ENCODE data around the gene NBEA.

Gene NBEA

DNA sequence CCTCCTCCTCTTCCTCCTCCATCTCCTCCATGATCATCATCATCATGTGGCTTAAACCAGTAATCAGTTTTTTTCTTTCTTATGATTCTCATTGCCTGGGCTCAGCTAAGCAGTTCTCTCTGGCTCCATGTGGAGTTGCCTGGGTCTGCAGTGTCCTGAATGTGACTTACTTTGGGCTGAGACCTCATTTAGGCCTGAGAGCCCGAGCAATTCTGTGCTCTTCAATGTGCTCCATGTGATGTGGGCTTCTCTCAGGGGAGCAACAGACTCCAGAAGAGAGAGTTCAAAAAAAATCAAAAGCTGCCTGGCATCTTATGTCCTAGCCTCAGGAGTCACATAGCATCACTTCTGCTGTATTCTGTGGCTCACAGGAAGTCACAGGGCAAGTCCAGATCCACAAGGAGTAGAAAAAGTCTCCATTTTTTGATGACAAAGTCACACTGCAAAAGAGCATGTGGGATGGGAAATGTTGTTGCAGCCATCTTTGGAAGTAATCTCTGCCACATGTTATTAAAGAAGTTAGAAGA, 405.7 kb downstream of the NBEA start:
- peaks cover 4% of the 10 kb centered on the region for H3K4me1 ChIP-seq (ENCODE audit: control insufficient read depth, insufficient read depth, low read length)
- no peaks in the 10 kb centered on the region for H3K9me3 ChIP-seq (ENCODE audit: control insufficient read depth, low read length)
- no peaks in the 10 kb centered on the region for H3K27me3 ChIP-seq (ENCODE audit: control insufficient read depth, insufficient read depth, low read length, poor library complexity, severe bottlenecking)
- no peak overlapping the region for H3K4me3 ChIP-seq (ENCODE audit: insufficient read depth, low read depth, low read length)
- H3K36me3 ChIP-seq (ENCODE audit: control insufficient read depth, insufficient read depth, low read length): no peaks in the 10 kb centered on the region
- 86 to 96% methylated on average over 1 of the region's 1 CpG for WGBS, 2 experiments
- no peak overlapping the region for H3K27ac ChIP-seq (ENCODE audit: insufficient read depth, low read depth, low read length, poor library complexity, severe bottlenecking)

DNA sequence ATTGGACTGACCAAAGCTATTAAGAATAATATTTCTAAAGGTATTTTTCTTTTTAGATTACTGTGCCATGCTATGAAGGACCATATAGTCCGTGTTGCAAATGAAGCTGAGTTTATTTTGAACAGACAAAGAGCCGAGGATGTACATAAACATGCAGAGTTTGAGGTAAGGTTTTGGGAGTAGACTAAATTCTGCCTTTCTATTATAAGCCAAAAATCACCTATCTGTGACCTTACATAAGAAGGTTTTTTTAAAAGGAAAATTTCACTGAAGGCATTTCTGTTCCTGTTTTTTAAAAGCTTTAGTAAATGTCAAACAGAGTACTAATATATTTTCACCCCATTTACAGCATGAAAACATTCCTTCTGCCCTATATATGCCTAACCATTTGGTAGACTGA, 407.0 kb downstream of the NBEA start:
- H3K4me3 ChIP-seq (ENCODE audit: insufficient read depth, low read depth, low read length): no peak overlapping the region
- H3K36me3 ChIP-seq (ENCODE audit: control insufficient read depth, insufficient read depth, low read length): no peaks in the 10 kb centered on the region
- H3K4me1 ChIP-seq (ENCODE audit: control insufficient read depth, insufficient read depth, low read length): peaks cover 4% of the 10 kb centered on the region
- no peak overlapping the region for H3K27ac ChIP-seq (ENCODE audit: insufficient read depth, low read depth, low read length, poor library complexity, severe bottlenecking)
- no peaks in the 10 kb centered on the region for H3K9me3 ChIP-seq (ENCODE audit: control insufficient read depth, low read length)
- no peaks in the 10 kb centered on the region for H3K27me3 ChIP-seq (ENCODE audit: control insufficient read depth, insufficient read depth, low read length, poor library complexity, severe bottlenecking)
- WGBS, 2 experiments: 96 to 100% methylated on average over 2 of the region's 2 CpGs

DNA sequence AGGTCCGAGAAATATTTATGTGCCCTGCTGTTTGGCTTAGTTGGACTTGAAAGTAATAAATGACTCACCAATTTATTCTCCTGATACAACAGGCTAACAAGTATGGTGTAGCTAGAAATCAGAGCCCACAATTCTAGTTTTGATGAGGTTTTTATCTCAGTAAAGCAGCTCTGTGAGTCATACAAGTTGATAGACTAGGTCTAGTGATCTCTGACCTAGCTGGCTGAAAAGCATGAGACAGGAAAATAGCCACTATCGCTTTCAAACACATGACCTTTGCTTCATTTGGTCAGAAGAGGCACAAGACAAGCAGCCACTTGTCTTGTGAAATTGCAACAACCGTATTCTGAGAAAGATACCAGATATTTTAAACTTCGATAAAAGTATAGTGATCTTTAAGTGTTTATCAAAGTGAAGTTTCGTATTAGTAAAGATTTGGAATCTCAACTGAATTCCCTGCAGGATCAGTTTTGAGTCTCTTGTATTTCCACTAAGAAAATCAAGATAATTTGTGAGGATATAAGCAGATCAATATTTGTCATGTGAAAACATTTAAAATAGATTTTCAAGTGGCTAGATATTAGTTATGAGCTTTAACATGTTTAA, 407.7 kb downstream of the NBEA start:
- Histone ChIP-seq H3K9me3 (ENCODE audit: control insufficient read depth, low read length) (no peaks in the 10 kb centered on the region), H3K27me3 (ENCODE audit: control insufficient read depth, insufficient read depth, low read length, poor library complexity, severe bottlenecking) (no peaks in the 10 kb centered on the region), H3K27ac (ENCODE audit: insufficient read depth, low read depth, low read length, poor library complexity, severe bottlenecking) (no peak overlapping the region), H3K36me3 (ENCODE audit: control insufficient read depth, insufficient read depth, low read length) (no peaks in the 10 kb centered on the region), H3K4me3 (ENCODE audit: insufficient read depth, low read depth, low read length) (no peak overlapping the region), H3K4me1 (ENCODE audit: control insufficient read depth, insufficient read depth, low read length) (peaks cover 4% of the 10 kb centered on the region)
- WGBS, 2 experiments: 93 to 95% methylated on average over 4 of the region's 5 CpGs

- no peaks in the 10 kb centered on the region for H3K27me3 ChIP-seq (ENCODE audit: control insufficient read depth, insufficient read depth, low read length, poor library complexity, severe bottlenecking)
- H3K36me3 ChIP-seq (ENCODE audit: control insufficient read depth, insufficient read depth, low read length): no peaks in the 10 kb centered on the region
- no peaks in the 10 kb centered on the region for H3K9me3 ChIP-seq (ENCODE audit: control insufficient read depth, low read length)
- no peak overlapping the region for H3K27ac ChIP-seq (ENCODE audit: insufficient read depth, low read depth, low read length, poor library complexity, severe bottlenecking)
- WGBS, 2 experiments: 95 to 100% methylated on average over 1 to 2 of the region's 2 CpGs
- no peaks in the 10 kb centered on the region for H3K4me1 ChIP-seq (ENCODE audit: control insufficient read depth, insufficient read depth, low read length)
- H3K4me3 ChIP-seq (ENCODE audit: insufficient read depth, low read depth, low read length): no peak overlapping the region
Observed at GRCh38 chr13:35354285-35354684, 412.2 kb downstream of the NBEA start.

- H3K36me3 ChIP-seq (ENCODE audit: control insufficient read depth, insufficient read depth, low read length): no peaks in the 10 kb centered on the region
- no peaks in the 10 kb centered on the region for H3K9me3 ChIP-seq (ENCODE audit: control insufficient read depth, low read length)
- no peak overlapping the region for H3K4me3 ChIP-seq (ENCODE audit: insufficient read depth, low read depth, low read length)
- H3K27me3 ChIP-seq (ENCODE audit: control insufficient read depth, insufficient read depth, low read length, poor library complexity, severe bottlenecking): no peaks in the 10 kb centered on the region
- no peaks in the 10 kb centered on the region for H3K4me1 ChIP-seq (ENCODE audit: control insufficient read depth, insufficient read depth, low read length)
- 90 to 95% methylated on average over 1 of the region's 1 CpG for WGBS, 2 experiments
- H3K27ac ChIP-seq (ENCODE audit: insufficient read depth, low read depth, low read length, poor library complexity, severe bottlenecking): no peak overlapping the region
Observed at GRCh38 chr13:35354882-35355281, 412.8 kb downstream of the NBEA start.

GRCh38 chr13:35356572-35356971, 414.5 kb downstream of the NBEA start:
- 87 to 97% methylated on average over 2 of the region's 2 CpGs for WGBS, 2 experiments
- H3K4me3 ChIP-seq (ENCODE audit: insufficient read depth, low read depth, low read length): no peak overlapping the region
- no peak overlapping the region for H3K27ac ChIP-seq (ENCODE audit: insufficient read depth, low read depth, low read length, poor library complexity, severe bottlenecking)
- H3K27me3 ChIP-seq (ENCODE audit: control insufficient read depth, insufficient read depth, low read length, poor library complexity, severe bottlenecking): no peaks in the 10 kb centered on the region
- no peaks in the 10 kb centered on the region for H3K36me3 ChIP-seq (ENCODE audit: control insufficient read depth, insufficient read depth, low read length)
- no peaks in the 10 kb centered on the region for H3K9me3 ChIP-seq (ENCODE audit: control insufficient read depth, low read length)
- H3K4me1 ChIP-seq (ENCODE audit: control insufficient read depth, insufficient read depth, low read length): no peaks in the 10 kb centered on the region

DNA sequence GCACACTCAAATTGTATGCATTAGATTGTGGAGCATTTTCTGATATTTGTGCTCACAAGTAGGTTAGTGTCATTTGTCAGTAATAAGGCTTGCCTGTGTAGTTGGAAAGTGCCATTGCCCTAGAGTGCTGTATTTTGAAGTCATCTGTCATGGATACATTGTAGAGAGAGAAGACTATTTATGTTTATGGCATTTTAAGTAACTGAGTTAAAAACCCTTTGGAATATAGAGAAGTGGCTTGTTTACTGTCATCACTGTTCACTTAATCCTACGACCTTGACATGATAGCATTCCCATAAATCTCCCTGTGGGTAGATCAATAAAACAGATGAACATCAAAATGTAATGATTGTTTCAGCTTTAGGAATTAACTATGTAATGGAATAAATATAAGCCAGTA, 423.8 kb downstream of the NBEA start:
- Histone ChIP-seq H3K4me1 (ENCODE audit: control insufficient read depth, insufficient read depth, low read length) (no peaks in the 10 kb centered on the region), H3K36me3 (ENCODE audit: control insufficient read depth, insufficient read depth, low read length) (no peaks in the 10 kb centered on the region), H3K27me3 (ENCODE audit: control insufficient read depth, insufficient read depth, low read length, poor library complexity, severe bottlenecking) (no peaks in the 10 kb centered on the region), H3K4me3 (ENCODE audit: insufficient read depth, low read depth, low read length) (no peak overlapping the region), H3K27ac (ENCODE audit: insufficient read depth, low read depth, low read length, poor library complexity, severe bottlenecking) (no peak overlapping the region), H3K9me3 (ENCODE audit: control insufficient read depth, low read length) (peaks cover 5% of the 10 kb centered on the region)
- WGBS, 2 experiments: 100% methylated on average over 1 of the region's 1 CpG; no CpG with 5 or more reads in 1 of the 2 experiments

DNA sequence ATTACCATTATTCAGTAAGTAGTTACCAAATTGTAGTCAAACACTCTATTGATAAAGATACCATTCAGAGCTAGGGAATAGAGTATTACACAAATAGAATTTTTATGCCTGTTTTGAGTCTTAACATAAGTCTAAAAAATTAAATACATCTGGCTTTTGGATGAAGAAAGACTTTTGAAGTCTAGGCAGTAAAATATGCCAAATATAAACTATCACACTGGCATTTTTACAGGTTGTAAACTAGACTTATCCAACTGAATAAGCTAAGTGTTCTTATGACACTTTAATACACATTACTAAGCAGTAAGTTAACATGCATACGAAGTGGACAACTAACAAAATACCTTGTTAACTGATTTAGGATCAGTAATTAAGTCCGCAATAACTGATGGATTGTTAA, 425.5 kb downstream of the NBEA start:
- 93 to 100% methylated on average over 1 to 2 of the region's 2 CpGs for WGBS, 2 experiments

DNA sequence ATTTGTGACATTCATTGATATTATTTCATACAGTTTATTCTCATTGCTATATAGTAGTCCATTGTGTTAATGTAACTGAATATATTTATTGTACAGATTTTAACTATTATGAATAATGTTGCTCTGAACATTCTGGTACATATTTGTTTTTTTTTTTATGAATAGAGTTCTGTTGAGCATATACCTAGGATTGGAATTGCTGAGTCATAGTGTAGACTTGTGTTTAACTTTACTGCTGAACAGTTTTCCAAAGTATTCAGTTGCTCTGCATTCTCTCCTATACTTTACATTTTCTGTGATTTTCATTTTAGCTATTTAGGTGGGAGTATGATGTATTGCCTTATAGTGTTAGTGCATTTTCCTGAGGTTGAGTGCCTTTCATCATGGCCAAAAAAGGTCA, 436.9 kb downstream of the NBEA start:
- no peak overlapping the region for H3K27ac ChIP-seq (ENCODE audit: insufficient read depth, low read depth, low read length, poor library complexity, severe bottlenecking)
- no peaks in the 10 kb centered on the region for H3K4me1 ChIP-seq (ENCODE audit: control insufficient read depth, insufficient read depth, low read length)
- H3K36me3 ChIP-seq (ENCODE audit: control insufficient read depth, insufficient read depth, low read length): no peaks in the 10 kb centered on the region
- H3K4me3 ChIP-seq (ENCODE audit: insufficient read depth, low read depth, low read length): no peak overlapping the region
- H3K27me3 ChIP-seq (ENCODE audit: control insufficient read depth, insufficient read depth, low read length, poor library complexity, severe bottlenecking): no peaks in the 10 kb centered on the region
- H3K9me3 ChIP-seq (ENCODE audit: control insufficient read depth, low read length): no peaks in the 10 kb centered on the region

More for the DNA sequence above, 425.5 kb downstream of the NBEA start:
- no peaks in the 10 kb centered on the region for H3K36me3 ChIP-seq (ENCODE audit: control insufficient read depth, insufficient read depth, low read length)
- no peak overlapping the region for H3K4me3 ChIP-seq (ENCODE audit: insufficient read depth, low read depth, low read length)
- peaks cover 5% of the 10 kb centered on the region for H3K9me3 ChIP-seq (ENCODE audit: control insufficient read depth, low read length)
- no peaks in the 10 kb centered on the region for H3K27me3 ChIP-seq (ENCODE audit: control insufficient read depth, insufficient read depth, low read length, poor library complexity, severe bottlenecking)
- H3K27ac ChIP-seq (ENCODE audit: insufficient read depth, low read depth, low read length, poor library complexity, severe bottlenecking): no peak overlapping the region
- no peaks in the 10 kb centered on the region for H3K4me1 ChIP-seq (ENCODE audit: control insufficient read depth, insufficient read depth, low read length)

GRCh38 chr13:35379663-35380062, 437.6 kb downstream of the NBEA start:
- no peak overlapping the region for H3K27ac ChIP-seq (ENCODE audit: insufficient read depth, low read depth, low read length, poor library complexity, severe bottlenecking)
- H3K36me3 ChIP-seq (ENCODE audit: control insufficient read depth, insufficient read depth, low read length): no peaks in the 10 kb centered on the region
- H3K4me1 ChIP-seq (ENCODE audit: control insufficient read depth, insufficient read depth, low read length): no peaks in the 10 kb centered on the region
- H3K4me3 ChIP-seq (ENCODE audit: insufficient read depth, low read depth, low read length): no peak overlapping the region
- no peaks in the 10 kb centered on the region for H3K9me3 ChIP-seq (ENCODE audit: control insufficient read depth, low read length)
- H3K27me3 ChIP-seq (ENCODE audit: control insufficient read depth, insufficient read depth, low read length, poor library complexity, severe bottlenecking): no peaks in the 10 kb centered on the region
